ENCODE measurements around the gene LAMC1. TPM values are rescaled to one million over a fixed set of nuclear protein-coding genes. Genes with fewer than 3 reads are reported as not detected.

LAMC1 gene
- total and polyA plus RNA-seq, 2 donors (not counting 1 experiment from before 2014, with no cell fraction given), result 408 to 604 TPM

DNA sequence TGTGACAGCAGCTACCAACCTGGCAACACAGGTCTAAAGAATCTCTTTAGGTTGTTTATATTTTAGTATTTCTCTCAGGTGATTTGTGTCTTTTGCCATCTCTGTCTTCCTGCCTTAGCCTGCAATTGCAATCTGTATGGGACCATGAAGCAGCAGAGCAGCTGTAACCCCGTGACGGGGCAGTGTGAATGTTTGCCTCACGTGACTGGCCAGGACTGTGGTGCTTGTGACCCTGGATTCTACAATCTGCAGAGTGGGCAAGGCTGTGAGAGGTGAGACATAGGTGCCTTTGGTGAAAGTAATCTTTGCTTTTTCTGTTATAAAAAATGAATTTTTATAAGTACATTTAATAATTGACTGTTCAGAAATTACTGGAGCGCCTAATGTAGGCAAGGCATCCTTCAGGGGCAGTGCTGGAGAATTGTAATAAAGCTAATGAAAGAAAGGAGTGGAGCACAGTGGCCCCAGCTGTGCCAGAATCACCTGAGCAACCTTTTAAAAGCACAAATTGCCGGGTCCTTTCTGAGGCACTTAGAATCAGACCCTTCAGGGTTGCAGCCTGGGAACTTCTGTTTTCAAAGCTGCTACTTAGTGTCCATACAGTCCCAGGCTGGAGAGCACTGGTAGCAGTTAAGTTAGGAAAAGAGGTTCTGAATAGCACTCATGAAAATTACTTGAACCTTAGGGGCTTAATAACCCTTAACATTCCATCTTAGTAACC lies 102.2 kb downstream of the LAMC1 start:
- Histone ChIP-seq H3K27me3 (ENCODE audit: control insufficient read depth, insufficient read depth, low read length) (no peaks in the 10 kb centered on the region), H3K4me3 (replicated peaks in 1 of 4; ENCODE audit: control extremely low read depth in 1 of 4, insufficient read depth in 1 of 4, low read depth in 3 of 4, low read length in 4 of 4) (no peak overlapping the region), H3K9me3 (ENCODE audit: control insufficient read depth, insufficient read depth, low read depth, low read length) (no peaks in the 10 kb centered on the region), H3K79me2 (ENCODE audit: control insufficient read depth, insufficient read depth, low read length) (no peaks in the 10 kb centered on the region), H2AFZ (ENCODE audit: low read length) (no peak overlapping the region), H4K20me1 (ENCODE audit: control insufficient read depth, extremely low read depth, insufficient read depth, low read length) (peaks cover 2% of the 10 kb centered on the region), H3K36me3 (ENCODE audit: control insufficient read depth, insufficient read depth, low read length) (peaks cover 30% of the 10 kb centered on the region), H3K4me1 (ENCODE audit: control insufficient read depth, extremely low read depth, insufficient read depth, low read length) (peaks cover 3% of the 10 kb centered on the region), H3K4me2 (ENCODE audit: extremely low read depth, insufficient read depth, low read length) (no peak overlapping the region), H3K27ac (ENCODE audit: insufficient read depth, low read length) (no peak overlapping the region), H3K9ac (ENCODE audit: insufficient read depth, low read length) (no peak overlapping the region)
- no peak for DNase-seq (ENCODE audit: low read depth in 2 of 2)
- TF ChIP-seq, protein P1, sequence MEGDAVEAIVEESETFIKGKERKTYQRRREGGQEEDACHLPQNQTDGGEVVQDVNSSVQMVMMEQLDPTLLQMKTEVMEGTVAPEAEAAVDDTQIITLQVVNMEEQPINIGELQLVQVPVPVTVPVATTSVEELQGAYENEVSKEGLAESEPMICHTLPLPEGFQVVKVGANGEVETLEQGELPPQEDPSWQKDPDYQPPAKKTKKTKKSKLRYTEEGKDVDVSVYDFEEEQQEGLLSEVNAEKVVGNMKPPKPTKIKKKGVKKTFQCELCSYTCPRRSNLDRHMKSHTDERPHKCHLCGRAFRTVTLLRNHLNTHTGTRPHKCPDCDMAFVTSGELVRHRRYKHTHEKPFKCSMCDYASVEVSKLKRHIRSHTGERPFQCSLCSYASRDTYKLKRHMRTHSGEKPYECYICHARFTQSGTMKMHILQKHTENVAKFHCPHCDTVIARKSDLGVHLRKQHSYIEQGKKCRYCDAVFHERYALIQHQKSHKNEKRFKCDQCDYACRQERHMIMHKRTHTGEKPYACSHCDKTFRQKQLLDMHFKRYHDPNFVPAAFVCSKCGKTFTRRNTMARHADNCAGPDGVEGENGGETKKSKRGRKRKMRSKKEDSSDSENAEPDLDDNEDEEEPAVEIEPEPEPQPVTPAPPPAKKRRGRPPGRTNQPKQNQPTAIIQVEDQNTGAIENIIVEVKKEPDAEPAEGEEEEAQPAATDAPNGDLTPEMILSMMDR (conservative IDR thresholded peaks at IDR 0.05 in 1 of 2, IDR thresholded peaks at IDR 0.05 in 1 of 2; ENCODE audit: low read depth in 1 of 2, low read length in 2 of 2), result no peak
- TF ChIP-seq EZH2 (IDR thresholded peaks at IDR 0.05; ENCODE audit: low read length, missing control alignments), result no peak

DNA sequence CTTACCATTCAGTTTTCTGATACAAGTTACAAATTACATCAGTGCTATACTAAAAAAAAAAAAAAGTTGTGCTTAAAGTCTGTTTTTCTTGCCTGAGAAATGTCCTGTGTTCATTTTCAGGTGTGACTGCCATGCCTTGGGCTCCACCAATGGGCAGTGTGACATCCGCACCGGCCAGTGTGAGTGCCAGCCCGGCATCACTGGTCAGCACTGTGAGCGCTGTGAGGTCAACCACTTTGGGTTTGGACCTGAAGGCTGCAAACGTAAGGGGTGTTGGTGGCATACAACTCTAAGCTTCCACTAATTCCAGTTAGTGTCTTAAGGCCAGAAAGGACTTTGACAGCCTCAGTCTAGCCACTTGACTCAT lies 102.8 kb downstream of the LAMC1 start:
- peaks cover 2% of the 10 kb centered on the region for H4K20me1 ChIP-seq (ENCODE audit: control insufficient read depth, extremely low read depth, insufficient read depth, low read length)
- H3K9me3 ChIP-seq (ENCODE audit: control insufficient read depth, insufficient read depth, low read depth, low read length), result no peaks in the 10 kb centered on the region
- no peak overlapping the region for H3K9ac ChIP-seq (ENCODE audit: insufficient read depth, low read length)
- H3K4me2 ChIP-seq (ENCODE audit: extremely low read depth, insufficient read depth, low read length), result no peak overlapping the region
- H3K27me3 ChIP-seq (ENCODE audit: control insufficient read depth, insufficient read depth, low read length), result no peaks in the 10 kb centered on the region
- TF ChIP-seq, protein P1 (conservative IDR thresholded peaks at IDR 0.05 in 1 of 2, IDR thresholded peaks at IDR 0.05 in 1 of 2; ENCODE audit: low read depth in 1 of 2, low read length in 2 of 2), result no peak
- TF ChIP-seq EZH2 (IDR thresholded peaks at IDR 0.05; ENCODE audit: low read length, missing control alignments), result no peak
- H3K79me2 ChIP-seq (ENCODE audit: control insufficient read depth, insufficient read depth, low read length), result no peaks in the 10 kb centered on the region
- peak overlapping the region; percentile 2 for H3K27ac ChIP-seq (ENCODE audit: insufficient read depth, low read length)
- H3K4me3 ChIP-seq (replicated peaks in 1 of 4; ENCODE audit: control extremely low read depth in 1 of 4, insufficient read depth in 1 of 4, low read depth in 3 of 4, low read length in 4 of 4), result no peak overlapping the region
- peaks cover 3% of the 10 kb centered on the region for H3K4me1 ChIP-seq (ENCODE audit: control insufficient read depth, extremely low read depth, insufficient read depth, low read length)
- no peak for DNase-seq (ENCODE audit: low read depth in 2 of 2)
- no peak overlapping the region for H2AFZ ChIP-seq (ENCODE audit: low read length)
- H3K36me3 ChIP-seq (ENCODE audit: control insufficient read depth, insufficient read depth, low read length), result peaks cover 30% of the 10 kb centered on the region

DNA sequence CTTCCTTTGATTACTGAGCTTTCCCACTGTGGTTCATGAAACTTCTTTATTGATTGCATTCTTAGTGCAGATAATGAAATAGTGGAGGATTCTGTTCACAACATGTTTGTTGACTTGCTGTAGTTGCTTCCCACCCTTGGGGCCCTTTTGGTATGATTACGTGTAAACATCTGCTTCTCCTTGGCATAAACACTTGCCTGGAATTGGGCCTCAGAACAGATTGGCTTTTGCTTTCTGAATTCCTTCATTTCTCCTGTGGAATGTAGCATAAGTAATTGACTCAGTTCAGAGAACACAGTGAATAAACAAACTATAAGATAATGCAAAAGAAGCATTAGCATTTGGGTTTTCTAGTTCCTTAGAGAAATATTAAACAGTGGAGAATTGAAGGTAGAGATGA lies 103.3 kb downstream of the LAMC1 start:
- TF ChIP-seq, protein P1 (conservative IDR thresholded peaks at IDR 0.05 in 1 of 2, IDR thresholded peaks at IDR 0.05 in 1 of 2; ENCODE audit: low read depth in 1 of 2, low read length in 2 of 2), result no peak
- no peak for TF ChIP-seq EZH2 (IDR thresholded peaks at IDR 0.05; ENCODE audit: low read length, missing control alignments)
- peak overlapping the region; percentile 2 for H3K27ac ChIP-seq (ENCODE audit: insufficient read depth, low read length)
- H3K27me3 ChIP-seq (ENCODE audit: control insufficient read depth, insufficient read depth, low read length), result no peaks in the 10 kb centered on the region
- no peaks in the 10 kb centered on the region for H3K9me3 ChIP-seq (ENCODE audit: control insufficient read depth, insufficient read depth, low read depth, low read length)
- H3K4me2 ChIP-seq (ENCODE audit: extremely low read depth, insufficient read depth, low read length), result no peak overlapping the region
- DNase-seq (ENCODE audit: low read depth in 2 of 2), result peak; percentile 41 to 70
- H4K20me1 ChIP-seq (ENCODE audit: control insufficient read depth, extremely low read depth, insufficient read depth, low read length), result peaks cover 2% of the 10 kb centered on the region
- H3K4me1 ChIP-seq (ENCODE audit: control insufficient read depth, extremely low read depth, insufficient read depth, low read length), result peaks cover 3% of the 10 kb centered on the region
- H2AFZ ChIP-seq (ENCODE audit: low read length), result no peak overlapping the region
- no peaks in the 10 kb centered on the region for H3K79me2 ChIP-seq (ENCODE audit: control insufficient read depth, insufficient read depth, low read length)
- H3K9ac ChIP-seq (ENCODE audit: insufficient read depth, low read length), result no peak overlapping the region
- no peak overlapping the region for H3K4me3 ChIP-seq (replicated peaks in 1 of 4; ENCODE audit: control extremely low read depth in 1 of 4, insufficient read depth in 1 of 4, low read depth in 3 of 4, low read length in 4 of 4)
- peaks cover 29% of the 10 kb centered on the region for H3K36me3 ChIP-seq (ENCODE audit: control insufficient read depth, insufficient read depth, low read length)

All from fibroblast of lung (primary cell).